NOMO-1 treated with DMSO at 0.1 percent for 48 hours (cell line): ENCODE results near the gene GYG2.
"Not testable (repeated sequence)": the region's sequence is repeated elsewhere in the genome, so short reads cannot be mapped to it uniquely, and the experiment has no call there.

ENCODE experiments used
- DNase-seq: peaks from one replicate; lab custom pipeline; 2025; ENCODE audit not compliant: unreplicated experiment; lab: John Stamatoyannopoulos, UW

GYG2 gene

DNA sequence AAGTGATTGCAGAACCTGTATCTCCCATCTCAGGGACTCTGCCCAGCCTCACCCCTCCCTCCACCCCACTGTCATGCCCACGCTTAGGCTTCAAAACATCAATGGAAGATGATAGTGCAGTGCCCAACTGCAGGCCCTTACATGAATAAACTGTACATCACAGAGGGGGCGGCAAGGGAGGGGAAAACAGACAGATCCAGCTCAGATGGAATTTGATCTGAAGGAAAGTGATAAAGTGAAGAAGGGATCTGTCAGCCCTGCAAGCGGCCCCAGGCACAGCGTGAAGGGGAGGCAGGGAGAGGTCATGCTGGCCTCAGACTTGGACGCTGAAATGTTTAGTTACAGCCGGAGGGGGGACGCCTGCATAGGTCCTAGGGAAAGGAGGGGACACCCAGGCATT is 38.5 kb downstream of the GYG2 start:
- no peak for DNase-seq

DNA sequence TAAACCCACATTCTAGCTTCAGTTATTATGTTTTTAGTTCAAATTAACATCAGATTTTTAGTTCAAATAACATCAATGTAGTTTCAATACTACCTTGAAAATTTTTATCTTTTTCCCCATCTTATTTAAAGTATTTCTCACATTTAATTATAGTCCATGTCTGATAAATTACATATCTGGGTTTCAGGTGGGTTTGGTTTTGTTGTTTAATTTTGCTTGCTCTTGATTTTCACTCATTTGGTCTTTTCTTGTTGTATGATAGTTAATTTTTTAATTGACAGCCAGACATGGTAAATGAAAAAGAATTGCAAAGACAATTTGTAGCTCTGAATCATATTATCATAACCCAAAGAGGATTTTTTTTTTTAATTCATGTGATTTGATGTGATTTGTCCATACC is 41.9 kb downstream of the GYG2 start:
- DNase-seq = no peak

DNA sequence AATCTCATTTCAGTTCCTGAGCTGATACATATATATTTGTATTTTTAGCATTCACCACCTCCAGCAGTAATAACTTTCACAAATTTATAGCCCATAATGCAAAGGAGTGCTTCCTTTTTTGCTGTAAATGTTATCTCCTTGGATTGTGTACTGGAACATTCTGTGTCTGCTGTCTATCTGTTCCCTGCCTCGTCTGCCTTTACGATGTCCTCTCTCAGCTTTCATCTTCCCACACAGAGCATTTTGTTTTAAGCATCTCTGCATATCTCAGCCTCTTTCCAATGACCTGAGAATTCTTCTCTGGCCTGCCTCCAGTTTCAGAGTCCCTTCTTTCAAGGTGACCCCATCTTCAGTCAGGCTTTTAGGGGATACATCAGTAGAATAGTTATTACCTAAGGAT is 43.1 kb downstream of the GYG2 start:
- no peak for DNase-seq

GRCh38 chrX:2872671-2873277 is 44.0 kb downstream of the GYG2 start:
- no peak for DNase-seq

DNA sequence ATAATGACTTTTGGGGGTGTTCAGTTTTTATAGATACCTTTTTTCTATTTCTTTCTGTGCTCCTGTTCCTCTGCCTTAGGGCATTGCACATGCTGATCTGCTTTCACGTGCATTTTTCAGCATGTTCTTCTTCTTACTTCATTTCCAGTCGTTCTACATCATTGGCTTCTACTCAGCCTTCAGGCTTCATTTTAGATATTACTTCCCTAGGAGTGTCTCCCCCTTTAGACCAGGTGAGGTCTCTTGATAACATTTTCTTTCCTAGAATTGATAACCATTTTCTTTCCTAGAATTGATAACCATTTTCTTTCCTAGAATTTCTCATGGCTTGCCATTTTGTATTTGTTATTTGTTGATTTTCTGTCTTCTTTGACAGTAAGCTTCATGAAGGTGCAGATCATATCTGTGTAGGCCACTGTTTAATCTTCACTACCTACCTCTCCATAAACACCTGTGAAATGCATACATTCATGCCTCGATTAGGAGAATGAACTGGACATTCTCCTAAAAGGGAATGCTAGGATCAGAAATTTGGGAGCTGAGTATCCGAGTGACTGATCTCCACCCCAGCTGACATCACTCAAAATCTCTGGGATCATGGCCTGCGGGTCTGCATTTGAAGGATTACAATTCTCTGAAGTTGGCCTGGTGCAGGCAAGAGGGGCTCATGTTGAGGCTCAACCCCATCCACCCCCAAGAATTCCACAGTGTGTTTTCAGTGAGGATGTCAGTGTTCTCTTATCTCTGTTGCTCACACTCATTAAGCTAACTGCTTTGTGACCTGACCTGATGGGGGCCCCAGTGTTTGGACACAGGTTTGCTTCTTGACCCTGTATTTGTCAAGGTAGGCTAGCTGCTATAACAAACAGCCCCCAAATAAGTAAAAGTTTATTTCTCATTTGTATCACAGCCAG is 45.7 kb downstream of the GYG2 start:
- no peak for DNase-seq

- DNase-seq = no peak
Observed at GRCh38 chrX:2875136-2875481, 46.4 kb downstream of the GYG2 start.

DNA sequence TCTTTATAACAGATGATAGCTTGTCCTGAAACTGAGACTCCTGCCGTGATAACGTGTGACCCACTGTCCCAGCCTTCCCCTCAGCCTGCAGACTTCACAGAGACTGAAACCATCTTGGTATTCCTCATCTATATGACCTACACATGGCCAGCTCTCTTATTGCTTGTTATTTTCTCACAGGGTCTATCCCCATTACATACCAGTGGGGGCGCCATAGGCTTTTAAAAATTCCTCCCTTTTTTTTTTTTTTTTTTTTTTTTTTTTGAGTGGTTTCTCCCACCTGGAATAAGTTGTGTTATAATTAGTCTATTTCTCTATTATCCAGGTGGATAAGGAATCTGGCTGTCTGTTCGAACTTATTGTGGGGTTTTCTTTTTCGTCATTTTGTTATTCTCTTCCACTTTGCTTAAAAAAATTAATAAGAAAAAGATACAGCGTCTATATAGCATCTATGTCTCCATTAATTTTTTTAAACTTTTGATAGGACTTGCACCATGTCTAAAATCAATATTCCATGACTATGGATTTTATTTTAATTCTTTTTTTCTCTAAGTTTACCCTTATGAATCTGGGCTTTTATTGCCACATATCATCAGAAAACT is 47.2 kb downstream of the GYG2 start:
- DNase-seq = peak; percentile 13

GRCh38 chrX:2878563-2878962 is 49.8 kb downstream of the GYG2 start:
- no peak for DNase-seq

- no peak for DNase-seq
Observed at GRCh38 chrX:2879670-2880069, 50.9 kb downstream of the GYG2 start.

DNA sequence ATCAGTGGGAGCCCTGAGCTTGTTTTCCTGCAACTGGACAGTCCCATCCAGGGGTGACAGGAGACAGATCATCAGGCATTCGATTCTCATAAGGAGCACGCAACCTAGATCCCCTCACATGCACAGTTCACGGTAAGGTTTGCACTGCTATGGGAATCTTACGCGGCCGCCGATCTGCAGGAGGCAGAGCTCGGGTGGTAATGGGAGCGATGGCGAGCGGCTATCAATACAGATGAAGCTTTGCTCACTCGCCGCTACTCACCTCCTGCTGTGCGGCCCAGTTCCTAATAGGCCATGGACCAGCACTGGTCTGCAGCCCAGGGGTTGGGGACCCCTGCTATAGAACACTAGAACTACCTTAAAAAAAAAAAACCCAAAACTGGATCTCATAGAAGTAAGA is 55.0 kb downstream of the GYG2 start:
- no peak for DNase-seq

GRCh38 chrX:2888309-2888708 is 59.6 kb downstream of the GYG2 start:
- DNase-seq = peak; percentile 93

GRCh38 chrX:2889045-2889605 is 60.4 kb downstream of the GYG2 start:
- peak; percentile 46 for DNase-seq

- DNase-seq = peak; percentile 46
Observed at GRCh38 chrX:2889706-2890490, 61.2 kb downstream of the GYG2 start.

GRCh38 chrX:2890536-2891460 is 62.1 kb downstream of the GYG2 start:
- DNase-seq = not testable (repeated sequence)

DNA sequence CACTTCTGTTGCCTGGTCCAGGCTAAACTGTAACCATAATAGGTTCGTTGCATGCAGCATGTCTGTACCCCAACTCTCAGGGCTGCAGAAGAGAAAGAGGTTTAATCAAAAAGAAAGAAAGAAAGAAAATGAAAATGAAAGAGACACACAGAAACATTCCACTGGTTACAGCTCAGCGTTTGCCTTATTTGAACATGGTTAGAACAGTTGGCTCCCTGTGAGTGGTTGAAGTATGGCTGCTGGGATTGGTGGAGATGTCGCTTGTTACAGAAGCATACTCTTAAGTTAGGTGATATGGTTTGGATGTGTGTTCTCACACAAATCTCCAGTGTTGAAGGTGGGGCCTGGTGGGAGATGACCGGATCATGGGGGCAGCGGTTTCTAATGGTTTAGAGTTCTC is 64.1 kb downstream of the GYG2 start:
- DNase-seq = no peak

DNA sequence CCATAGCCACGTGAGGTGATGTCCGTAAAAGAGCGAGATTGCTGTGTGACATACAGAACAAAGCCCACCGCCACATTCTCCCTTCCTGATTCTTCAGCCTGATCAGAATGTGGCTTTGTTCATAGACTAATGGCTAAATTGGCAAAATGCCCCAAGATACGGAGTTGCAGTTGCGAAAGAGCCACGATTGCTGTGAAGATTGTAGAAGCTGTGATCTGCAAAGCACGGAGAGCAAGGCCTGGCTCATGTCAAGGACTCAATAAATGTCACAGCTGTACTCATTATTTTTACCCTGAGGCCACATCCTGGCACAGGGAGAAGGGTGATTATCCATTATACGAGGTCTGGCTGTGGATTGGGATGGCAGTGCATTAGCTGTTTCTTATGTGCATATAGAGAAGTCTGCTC is 66.2 kb downstream of the GYG2 start:
- DNase-seq = peak; percentile 81

DNA sequence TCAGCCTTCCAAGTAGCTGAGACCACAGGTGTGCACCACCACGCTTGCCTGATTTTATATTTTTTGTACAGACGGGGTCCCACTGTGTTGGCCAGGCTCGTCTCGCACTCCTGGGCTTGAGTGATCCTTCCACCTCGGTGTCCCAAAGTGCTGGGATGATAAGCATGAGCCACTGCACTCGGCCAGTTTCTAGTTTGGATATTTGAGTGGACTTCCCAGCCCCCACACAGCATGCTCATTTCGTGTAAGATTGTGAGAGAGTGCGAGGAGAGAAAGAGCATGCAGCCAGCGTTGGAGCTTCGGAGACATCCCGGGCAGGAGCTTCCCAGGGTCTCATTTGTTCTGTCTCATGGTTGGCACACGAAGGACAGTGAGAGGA is 68.6 kb downstream of the GYG2 start:
- no peak for DNase-seq

DNA sequence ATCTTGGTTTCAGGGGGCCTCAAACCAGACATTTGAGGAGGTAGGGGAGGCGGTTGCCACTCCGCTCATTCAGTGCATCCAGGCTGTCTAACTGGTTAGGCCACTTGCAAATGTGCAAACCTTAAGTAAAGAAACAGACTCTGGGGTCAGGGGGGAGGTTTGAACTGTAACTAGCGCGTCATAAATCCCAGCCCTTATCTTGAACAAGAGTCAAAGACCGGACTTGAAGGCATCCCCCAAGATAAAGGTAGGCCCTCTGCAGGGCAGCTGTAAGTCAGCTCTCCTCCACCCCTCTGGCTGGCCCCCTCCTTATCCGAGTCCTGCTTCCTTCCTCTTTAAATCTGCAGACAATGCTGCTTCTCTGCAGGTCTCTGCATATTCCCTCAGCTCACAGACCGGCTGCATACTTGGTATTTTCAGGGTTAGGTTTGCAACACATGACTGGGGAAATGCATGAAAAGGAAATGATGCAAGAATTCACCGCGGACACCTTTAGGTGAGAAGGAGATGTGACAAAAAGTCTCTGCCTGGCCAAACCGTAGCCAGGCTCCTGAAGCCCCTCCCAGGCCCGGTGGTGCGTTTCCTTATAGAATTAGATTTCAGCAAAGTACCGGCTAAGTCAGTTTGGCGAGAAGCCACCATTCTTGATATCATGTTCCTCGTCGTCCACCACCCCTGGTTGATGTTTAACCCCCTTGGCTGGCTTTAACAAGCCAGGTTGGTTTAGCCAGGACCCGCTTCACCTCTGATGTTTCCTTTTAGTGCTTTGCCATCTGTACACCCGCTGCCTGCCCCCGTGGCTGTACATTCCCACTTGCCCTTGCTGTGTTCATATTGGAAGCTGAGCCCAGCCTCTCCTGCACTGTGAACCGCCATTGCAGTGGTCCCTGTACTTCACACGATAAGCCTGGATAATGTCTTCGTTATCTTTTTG is 69.2 kb downstream of the GYG2 start:
- DNase-seq = peak; percentile 72
